Breast epithelium (tissue), 4 donors: Measurements from ENCODE around the gene F2RL1. TPM values are rescaled to one million over a fixed set of nuclear protein-coding genes. Genes with fewer than 3 reads are reported as not detected.

Source experiments
- DNase-seq, 2 donors: peaks; one replicate each; pipeline ENCODE4 v3.0.0-alpha.2; 2019; ENCODE audit warnings: low spot score in 2 of 2
- H3K27ac ChIP-seq, 2 donors: fragments of 200-600 bp; sonication (generic) in 1 of 2; one replicate each; pipeline ENCODE4 v1.5.1; 2016 to 2019; ENCODE audit warnings: mild to moderate bottlenecking in 1 of 2
- H3K27me3 ChIP-seq, 2 donors: fragments of 200-600 bp; sonication (generic) in 1 of 2; one replicate each; pipeline versions ENCODE4 v1.5.1 to v1.6.0; 2017 to 2019; ENCODE audit warnings: control low read depth in 1 of 2, mild to moderate bottlenecking in 1 of 2
- H3K36me3 ChIP-seq: fragments of 200-600 bp; one replicate; pipeline ENCODE4 v1.5.1; 2019
- H3K4me1 ChIP-seq, 2 donors: fragments of 200-600 bp; sonication (generic); one replicate each; pipeline ENCODE4 v1.5.1; 2016 to 2019; ENCODE audit warnings: control low read depth in 1 of 2
- H3K4me3 ChIP-seq, 3 donors: fragments of 200-600 bp; sonication (generic); 1 replicate in 2 of 3; 2 replicates in 1 of 3; pipeline ENCODE4 v1.5.1; 2016 to 2019; ENCODE audit warnings: mild to moderate bottlenecking in 3 of 3, moderate library complexity in 2 of 3
- H3K9me3 ChIP-seq, 2 donors: fragments of 200-600 bp; sonication (generic) in 1 of 2; one replicate each; pipeline ENCODE4 v1.5.1; 2016 to 2019; ENCODE audit warnings: control low read depth in 1 of 2
- POLR2A ChIP-seq: fragments of 450-650 bp; IDR thresholded peaks from one replicate; pipeline ENCODE4 v1.6.1; 2016; ENCODE audit warnings: antibody characterized with exemption, mild to moderate bottlenecking, moderate library complexity
- POLR2AphosphoS5 ChIP-seq, 3 donors: sonication (generic); formaldehyde crosslinking; IDR thresholded peaks; one replicate each; pipeline ENCODE4 v1.6.1; 2017; ENCODE audit warnings: antibody characterized with exemption in 3 of 3
- intact Hi-C: fragments of 100-400 bp; cut with DNase I; formaldehyde crosslinking; loops from one replicate; pipeline ENCODE4 v1.15.1; 2023; ENCODE audit warnings: low total_unique reads
- total RNA-seq, 3 donors: library from RNA; depleted of rRNA; stranded (reverse); fragments of >200 nt; gene quantifications; one replicate each; pipeline ENCODE4 v1.1.0, GENCODE V29; 2016
- TF ChIP-seq, protein P1 (sequence below), 3 donors: fragments of 450-650 bp; IDR thresholded peaks; one replicate each; pipeline ENCODE4 v1.5.1; 2016 to 2017; ENCODE audit warnings: antibody characterized with exemption in 3 of 3, mild to moderate bottlenecking in 3 of 3, moderate library complexity in 3 of 3

The F2RL1 gene
- total RNA-seq, 3 donors from 2014 or later = 0.64 to 13.8 (median 5.6) TPM

DNA sequence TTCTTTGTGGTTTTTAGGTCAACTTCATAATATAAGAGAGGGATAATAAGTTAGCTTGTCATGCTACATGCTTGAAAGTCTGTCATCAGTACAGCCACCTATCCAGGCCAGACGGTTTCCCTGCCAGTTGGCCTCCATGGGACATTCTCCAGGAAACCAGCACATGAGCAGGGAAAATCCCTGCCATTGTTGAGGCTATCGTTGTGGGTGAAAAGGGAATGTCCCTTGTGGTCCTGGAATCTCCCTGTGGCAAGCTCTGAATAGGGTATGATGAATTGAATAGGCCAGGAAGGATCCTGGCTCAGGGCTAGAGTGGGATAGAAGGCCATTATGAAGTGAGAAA lies 12.3 kb downstream of the F2RL1 start:
- no peak for TF ChIP-seq POLR2A
- TF ChIP-seq, protein P1, sequence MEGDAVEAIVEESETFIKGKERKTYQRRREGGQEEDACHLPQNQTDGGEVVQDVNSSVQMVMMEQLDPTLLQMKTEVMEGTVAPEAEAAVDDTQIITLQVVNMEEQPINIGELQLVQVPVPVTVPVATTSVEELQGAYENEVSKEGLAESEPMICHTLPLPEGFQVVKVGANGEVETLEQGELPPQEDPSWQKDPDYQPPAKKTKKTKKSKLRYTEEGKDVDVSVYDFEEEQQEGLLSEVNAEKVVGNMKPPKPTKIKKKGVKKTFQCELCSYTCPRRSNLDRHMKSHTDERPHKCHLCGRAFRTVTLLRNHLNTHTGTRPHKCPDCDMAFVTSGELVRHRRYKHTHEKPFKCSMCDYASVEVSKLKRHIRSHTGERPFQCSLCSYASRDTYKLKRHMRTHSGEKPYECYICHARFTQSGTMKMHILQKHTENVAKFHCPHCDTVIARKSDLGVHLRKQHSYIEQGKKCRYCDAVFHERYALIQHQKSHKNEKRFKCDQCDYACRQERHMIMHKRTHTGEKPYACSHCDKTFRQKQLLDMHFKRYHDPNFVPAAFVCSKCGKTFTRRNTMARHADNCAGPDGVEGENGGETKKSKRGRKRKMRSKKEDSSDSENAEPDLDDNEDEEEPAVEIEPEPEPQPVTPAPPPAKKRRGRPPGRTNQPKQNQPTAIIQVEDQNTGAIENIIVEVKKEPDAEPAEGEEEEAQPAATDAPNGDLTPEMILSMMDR (IDR thresholded peaks at IDR 0.05) = no peak
- TF ChIP-seq POLR2AphosphoS5 (IDR thresholded peaks at IDR 0.05) = peak in 1 of 3 donors; percentile 14
- H3K9me3 ChIP-seq = no peaks in the 10 kb centered on the region
- no peaks in the 10 kb centered on the region for H3K4me1 ChIP-seq
- DNase-seq = peak in 1 of 2 donors; percentile 27
- H3K27ac ChIP-seq = no peak overlapping the region
- no peak overlapping the region for H3K4me3 ChIP-seq
- H3K36me3 ChIP-seq = no peaks in the 10 kb centered on the region
- intact Hi-C loops = no loop called here
- no peaks in the 10 kb centered on the region for H3K27me3 ChIP-seq

DNA sequence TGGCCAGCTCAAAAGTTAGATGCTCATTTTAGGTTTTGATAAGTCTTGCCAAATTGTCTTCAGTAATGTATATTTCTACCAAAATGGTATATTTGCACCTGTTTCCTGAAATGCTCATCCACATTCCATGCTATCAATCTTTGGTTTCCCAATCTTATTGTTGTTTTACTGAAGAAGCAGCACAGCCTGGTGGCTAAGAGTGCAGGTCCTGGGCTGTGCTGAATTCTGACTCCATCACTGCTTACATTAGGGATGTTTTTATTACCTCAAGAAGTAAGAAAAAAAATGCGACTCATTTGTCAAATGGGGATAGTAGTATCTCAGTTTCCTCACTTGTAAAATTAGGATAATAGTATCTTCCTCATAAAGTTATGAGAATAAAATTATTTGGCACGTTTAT lies 17.4 kb downstream of the F2RL1 start:
- no peak for DNase-seq
- H3K4me3 ChIP-seq = no peak overlapping the region
- intact Hi-C loops = no loop called here
- H3K4me1 ChIP-seq = no peaks in the 10 kb centered on the region
- H3K27ac ChIP-seq = no peak overlapping the region
- no peak for TF ChIP-seq POLR2A
- TF ChIP-seq, protein P1 (IDR thresholded peaks at IDR 0.05) = no peak
- no peak for TF ChIP-seq POLR2AphosphoS5 (IDR thresholded peaks at IDR 0.05)
- H3K36me3 ChIP-seq = no peaks in the 10 kb centered on the region
- no peaks in the 10 kb centered on the region for H3K9me3 ChIP-seq
- H3K27me3 ChIP-seq = no peaks in the 10 kb centered on the region

- no peaks in the 10 kb centered on the region for H3K27me3 ChIP-seq
- intact Hi-C loops = no loop called here
- no peak overlapping the region for H3K27ac ChIP-seq
- H3K4me3 ChIP-seq = no peak overlapping the region
- TF ChIP-seq POLR2A (no peak), POLR2AphosphoS5 (IDR thresholded peaks at IDR 0.05) (no peak)
- TF ChIP-seq, protein P1 (IDR thresholded peaks at IDR 0.05) = no peak
- no peak for DNase-seq
- no peaks in the 10 kb centered on the region for H3K4me1 ChIP-seq
- no peaks in the 10 kb centered on the region for H3K36me3 ChIP-seq
- no peaks in the 10 kb centered on the region for H3K9me3 ChIP-seq
These were observed 17.8 kb downstream of the F2RL1 start for GRCh38 chr5:76836585-76836984.

- no peak overlapping the region for H3K27ac ChIP-seq
- DNase-seq = no peak
- TF ChIP-seq POLR2A (no peak), POLR2AphosphoS5 (IDR thresholded peaks at IDR 0.05) (no peak)
- TF ChIP-seq, protein P1 (IDR thresholded peaks at IDR 0.05) = no peak
- H3K4me1 ChIP-seq = no peaks in the 10 kb centered on the region
- no peaks in the 10 kb centered on the region for H3K36me3 ChIP-seq
- H3K27me3 ChIP-seq = no peaks in the 10 kb centered on the region
- intact Hi-C loops = no loop called here
- no peaks in the 10 kb centered on the region for H3K9me3 ChIP-seq
- H3K4me3 ChIP-seq = no peak overlapping the region
These were observed 19.8 kb downstream of the F2RL1 start for GRCh38 chr5:76838481-76839261.

DNA sequence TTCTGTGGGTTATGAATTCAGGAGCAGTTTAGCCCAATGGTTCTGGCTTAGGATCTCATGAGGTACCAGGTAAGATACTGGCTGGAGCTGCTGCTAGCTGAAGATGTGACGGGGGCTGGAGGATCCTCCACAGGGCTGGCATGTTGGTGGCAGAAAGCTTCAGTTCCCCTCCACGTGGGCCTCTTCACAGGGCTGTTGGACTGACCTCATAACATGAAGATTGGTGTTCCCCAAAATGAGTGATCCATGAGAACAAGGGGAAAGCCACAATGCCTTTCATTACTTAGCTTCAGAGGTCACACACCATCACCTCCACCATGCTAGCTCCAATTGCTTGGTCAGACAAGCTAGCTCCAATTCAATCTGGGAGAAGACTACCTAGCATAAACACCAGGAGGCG lies 22.5 kb downstream of the F2RL1 start:
- intact Hi-C loops = no loop called here
- no peak overlapping the region for H3K4me3 ChIP-seq
- no peaks in the 10 kb centered on the region for H3K9me3 ChIP-seq
- TF ChIP-seq POLR2A = no peak
- TF ChIP-seq, protein P1 (IDR thresholded peaks at IDR 0.05) = no peak
- no peak for TF ChIP-seq POLR2AphosphoS5 (IDR thresholded peaks at IDR 0.05)
- H3K4me1 ChIP-seq = no peaks in the 10 kb centered on the region
- no peak overlapping the region for H3K27ac ChIP-seq
- no peaks in the 10 kb centered on the region for H3K36me3 ChIP-seq
- no peaks in the 10 kb centered on the region for H3K27me3 ChIP-seq
- no peak for DNase-seq
